Testis (tissue), 2 donors: Measurements from ENCODE around the gene FIGNL2.

Experiments used
- POLR2A ChIP-seq: fragments of 450-650 bp; IDR thresholded peaks from one replicate; pipeline ENCODE4 v1.6.1; 2017; ENCODE audit warnings: antibody characterized with exemption, mild to moderate bottlenecking, moderate library complexity
- TF ChIP-seq, protein P1 (sequence below), 3 experiments: fragments of 450-650 bp in 2 of 3; fragments of 200-600 bp in 1 of 3; sonication (generic) in 1 of 3; IDR thresholded peaks; one replicate each; pipeline ENCODE4 v1.5.1; 2016 to 2019; ENCODE audit warnings: antibody characterized with exemption in 3 of 3, mild to moderate bottlenecking in 2 of 3, moderate library complexity in 1 of 3

DNA sequence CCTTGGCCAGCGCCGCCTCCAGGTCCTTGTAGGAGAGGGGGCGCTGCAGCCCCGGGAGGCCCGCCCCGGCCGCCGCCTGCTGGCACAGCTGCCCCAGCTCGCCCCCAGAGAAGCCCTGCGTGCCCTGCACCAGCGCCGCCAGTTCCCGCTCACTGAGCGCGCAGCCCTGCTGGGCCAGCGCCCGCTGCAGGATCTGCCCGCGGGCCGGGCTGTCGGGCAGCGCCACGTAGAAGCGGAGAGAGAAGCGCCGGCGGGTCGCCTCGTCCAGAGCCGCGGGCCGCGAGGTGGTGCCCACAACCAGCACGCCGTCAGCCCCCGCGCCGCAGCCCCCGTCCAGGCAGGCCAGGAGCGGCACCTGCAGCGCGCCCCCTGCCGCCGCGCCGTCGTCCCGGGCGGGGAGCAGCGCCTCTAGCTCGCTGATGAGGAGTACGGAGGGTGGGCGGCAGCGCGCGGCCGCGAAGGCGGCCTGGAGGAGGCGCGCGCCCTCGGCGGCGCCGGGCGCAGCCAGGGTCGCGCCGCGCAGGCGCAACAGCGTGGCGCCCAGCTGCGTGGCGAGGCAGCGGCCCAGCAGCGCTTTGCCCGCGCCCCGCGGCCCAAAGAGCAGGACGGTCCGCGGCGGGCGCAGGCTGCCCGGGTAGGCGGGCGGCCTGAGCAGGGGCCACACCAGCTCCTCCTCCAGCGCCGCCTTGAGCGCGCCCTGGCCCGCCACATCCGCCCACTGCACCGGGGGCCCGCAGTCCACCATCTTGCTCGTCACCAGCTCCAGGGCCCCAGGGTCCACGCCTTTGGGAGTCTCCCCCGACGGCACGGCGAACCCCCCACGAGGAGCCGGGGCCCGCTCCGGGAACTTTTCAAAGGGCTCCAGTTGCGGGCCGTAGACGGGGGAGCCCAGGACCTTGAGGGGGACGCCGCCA, 27.7 kb downstream of the FIGNL2 start:
- TF ChIP-seq, protein P1, sequence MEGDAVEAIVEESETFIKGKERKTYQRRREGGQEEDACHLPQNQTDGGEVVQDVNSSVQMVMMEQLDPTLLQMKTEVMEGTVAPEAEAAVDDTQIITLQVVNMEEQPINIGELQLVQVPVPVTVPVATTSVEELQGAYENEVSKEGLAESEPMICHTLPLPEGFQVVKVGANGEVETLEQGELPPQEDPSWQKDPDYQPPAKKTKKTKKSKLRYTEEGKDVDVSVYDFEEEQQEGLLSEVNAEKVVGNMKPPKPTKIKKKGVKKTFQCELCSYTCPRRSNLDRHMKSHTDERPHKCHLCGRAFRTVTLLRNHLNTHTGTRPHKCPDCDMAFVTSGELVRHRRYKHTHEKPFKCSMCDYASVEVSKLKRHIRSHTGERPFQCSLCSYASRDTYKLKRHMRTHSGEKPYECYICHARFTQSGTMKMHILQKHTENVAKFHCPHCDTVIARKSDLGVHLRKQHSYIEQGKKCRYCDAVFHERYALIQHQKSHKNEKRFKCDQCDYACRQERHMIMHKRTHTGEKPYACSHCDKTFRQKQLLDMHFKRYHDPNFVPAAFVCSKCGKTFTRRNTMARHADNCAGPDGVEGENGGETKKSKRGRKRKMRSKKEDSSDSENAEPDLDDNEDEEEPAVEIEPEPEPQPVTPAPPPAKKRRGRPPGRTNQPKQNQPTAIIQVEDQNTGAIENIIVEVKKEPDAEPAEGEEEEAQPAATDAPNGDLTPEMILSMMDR (IDR thresholded peaks at IDR 0.05), result peak; percentile 1 to 30 (median 28)
- no peak for TF ChIP-seq POLR2A
